HG03175 (cell line): Measurements from ENCODE around the gene UBR3.
"Not testable (repeated sequence)": the region's sequence is repeated elsewhere in the genome, so short reads cannot be mapped to it uniquely, and the experiment has no call there.

Experiments used
- ATAC-seq: cut with Tn5 transposase; IDR thresholded peaks from one replicate; pipeline ENCODE4 v1.9.1; 2021; ENCODE audit warnings: mild to moderate bottlenecking, moderate library complexity; ENCODE audit not compliant: unreplicated experiment

The UBR3 gene

DNA sequence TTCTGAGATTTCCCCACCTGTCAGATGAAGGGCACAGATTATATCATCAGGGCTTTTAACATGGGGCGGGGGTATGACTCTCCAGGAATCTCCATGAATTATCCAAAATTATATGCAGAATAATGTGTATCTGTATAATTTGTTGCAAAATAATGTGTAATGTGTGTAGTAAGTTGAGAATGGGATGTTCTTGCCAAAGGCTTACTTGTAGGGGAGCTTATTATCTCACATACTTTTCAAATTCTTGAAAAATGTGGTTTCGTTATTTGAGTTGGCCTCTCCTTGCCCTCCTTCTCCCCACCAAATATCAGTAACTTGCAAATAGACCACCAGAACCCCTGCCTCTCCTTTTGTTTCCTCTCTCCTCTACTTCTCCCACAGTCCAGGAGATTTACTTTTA, 35.6 kb downstream of the UBR3 start:
- no peak for ATAC-seq

GRCh38 chr2:169865492-169865891, 38.2 kb downstream of the UBR3 start:
- ATAC-seq: no peak

DNA sequence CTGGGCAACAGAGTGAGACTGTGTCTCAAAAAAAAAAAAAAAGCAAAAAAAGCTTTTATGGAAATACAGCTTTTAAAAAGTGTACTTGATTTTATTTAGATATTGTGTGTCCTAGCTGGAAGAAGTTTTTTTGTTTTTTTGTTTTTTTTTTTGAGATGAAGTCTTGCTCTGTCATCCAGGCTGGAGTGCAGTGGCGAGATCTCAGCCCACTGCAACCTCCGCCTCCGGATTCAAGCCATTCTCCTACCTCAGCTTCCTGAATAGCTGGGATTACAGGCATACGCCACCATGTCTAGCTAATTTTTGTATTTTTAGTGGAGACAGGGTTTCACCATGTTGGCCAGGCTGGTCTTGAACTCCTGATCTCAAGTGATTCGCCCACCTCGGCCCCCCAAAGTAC, 39.0 kb downstream of the UBR3 start:
- ATAC-seq: not testable (repeated sequence)

DNA sequence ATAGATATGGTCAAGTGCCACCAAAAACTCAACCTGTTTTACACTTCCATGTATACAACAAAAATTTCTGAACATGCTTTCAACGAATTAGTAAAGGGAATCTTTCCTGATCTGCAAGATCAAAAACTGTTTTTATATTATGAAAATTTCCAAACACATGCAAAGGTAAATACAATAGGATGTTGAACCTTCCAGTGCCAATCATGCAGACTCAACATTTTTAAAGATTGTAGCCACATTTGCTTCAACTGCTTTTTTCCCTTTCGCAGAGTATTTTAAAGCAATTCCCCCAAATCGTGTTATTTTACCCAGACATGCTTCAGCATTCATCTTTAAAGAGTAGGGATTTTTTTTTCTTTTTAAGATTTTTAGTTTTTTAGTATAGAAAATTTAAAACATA, 40.3 kb downstream of the UBR3 start:
- ATAC-seq: no peak

DNA sequence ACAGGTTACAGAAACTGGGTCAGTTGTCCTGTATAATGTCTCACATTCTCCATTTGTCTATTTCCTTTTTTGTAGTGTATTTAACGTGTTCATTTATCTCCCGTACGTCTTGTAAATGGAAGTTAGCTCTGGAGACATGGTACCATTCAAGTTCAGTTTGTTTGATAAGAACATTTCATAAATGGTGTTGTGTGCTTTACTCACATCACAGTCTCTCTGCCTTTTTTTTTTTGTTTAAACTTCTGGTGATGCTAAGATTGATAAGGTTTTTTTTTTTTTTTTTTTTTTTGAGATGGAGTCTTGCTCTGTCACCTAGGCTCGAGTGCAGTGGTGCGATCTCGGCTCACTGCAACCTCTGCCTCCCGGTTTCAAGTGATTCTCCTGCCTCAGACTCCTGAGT, 41.7 kb downstream of the UBR3 start:
- no peak for ATAC-seq

DNA sequence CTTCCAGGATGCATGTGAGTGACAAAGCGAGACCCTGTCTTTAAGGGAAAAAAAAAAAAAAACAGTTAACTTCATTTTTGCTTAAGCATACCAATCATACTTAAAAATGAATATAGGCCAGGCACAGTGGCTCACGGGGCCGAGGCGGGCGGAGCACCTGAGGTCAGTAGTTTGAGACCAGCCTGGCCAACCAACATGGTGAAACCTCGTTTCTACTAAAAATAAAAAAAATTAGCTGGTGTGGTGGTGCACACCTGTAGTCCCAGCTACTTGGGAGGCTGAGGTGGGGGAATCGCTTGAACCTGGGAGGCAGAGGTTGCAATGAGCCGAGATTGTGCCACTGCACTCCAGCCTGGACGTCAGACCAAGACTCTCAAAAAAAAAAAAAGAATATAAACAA, 44.1 kb downstream of the UBR3 start:
- ATAC-seq: not testable (repeated sequence)

GRCh38 chr2:169871994-169872393, 44.7 kb downstream of the UBR3 start:
- no peak for ATAC-seq

- ATAC-seq: no peak
Measured at GRCh38 chr2:169877398-169877797, 50.1 kb downstream of the UBR3 start.

DNA sequence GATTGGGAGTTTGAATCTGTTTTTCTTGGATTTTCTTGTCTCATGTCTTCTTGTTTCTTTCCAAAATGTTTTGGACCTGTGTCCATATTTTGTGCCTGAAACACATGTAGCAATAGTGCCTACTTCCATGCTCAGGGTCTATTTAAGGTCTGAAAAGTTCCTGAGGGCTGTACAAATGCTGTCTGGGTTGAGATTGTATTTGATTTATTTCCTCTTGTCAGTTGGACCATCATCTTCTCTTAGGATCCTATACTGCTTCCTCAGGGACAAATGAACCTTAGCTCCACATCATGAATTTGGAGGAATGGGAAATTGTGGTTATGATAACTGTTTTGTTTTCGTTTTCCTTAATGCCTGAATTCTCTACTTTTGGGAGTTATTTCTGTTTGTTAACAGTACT, 59.9 kb downstream of the UBR3 start:
- no peak for ATAC-seq

DNA sequence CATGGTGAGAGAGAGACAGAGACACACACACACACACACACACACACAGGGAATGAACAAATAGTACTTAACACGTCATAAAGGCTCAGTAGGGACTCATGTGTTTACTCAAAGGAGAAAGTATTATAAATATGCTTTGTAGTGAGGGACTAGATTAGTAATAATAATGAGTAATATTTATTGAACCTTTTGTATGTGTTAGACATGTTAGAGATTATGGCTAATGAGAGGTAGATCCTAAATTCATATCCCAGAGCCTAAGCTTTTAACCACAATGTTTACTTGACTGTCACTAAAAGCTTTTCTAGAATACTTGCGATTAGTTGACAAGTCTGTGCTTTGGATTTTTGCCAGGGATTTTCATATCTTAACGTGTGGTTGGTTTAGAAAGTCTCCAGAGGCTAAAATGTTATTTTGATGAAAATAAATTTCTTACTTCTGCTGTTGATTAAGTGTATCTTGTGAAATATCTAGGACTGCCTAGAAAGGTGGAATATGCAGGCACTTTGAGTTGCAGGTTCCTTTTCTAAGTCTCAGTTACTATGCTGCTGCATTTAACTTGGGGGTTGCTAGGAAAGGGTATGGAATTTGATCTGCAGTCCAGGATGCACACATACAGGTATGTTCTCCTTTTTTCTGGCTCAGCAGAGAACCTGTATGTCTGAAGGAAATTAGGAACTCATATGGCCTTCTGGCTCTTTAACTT, 64.5 kb downstream of the UBR3 start:
- no peak for ATAC-seq

GRCh38 chr2:169892951-169893350, 65.7 kb downstream of the UBR3 start:
- ATAC-seq: no peak

DNA sequence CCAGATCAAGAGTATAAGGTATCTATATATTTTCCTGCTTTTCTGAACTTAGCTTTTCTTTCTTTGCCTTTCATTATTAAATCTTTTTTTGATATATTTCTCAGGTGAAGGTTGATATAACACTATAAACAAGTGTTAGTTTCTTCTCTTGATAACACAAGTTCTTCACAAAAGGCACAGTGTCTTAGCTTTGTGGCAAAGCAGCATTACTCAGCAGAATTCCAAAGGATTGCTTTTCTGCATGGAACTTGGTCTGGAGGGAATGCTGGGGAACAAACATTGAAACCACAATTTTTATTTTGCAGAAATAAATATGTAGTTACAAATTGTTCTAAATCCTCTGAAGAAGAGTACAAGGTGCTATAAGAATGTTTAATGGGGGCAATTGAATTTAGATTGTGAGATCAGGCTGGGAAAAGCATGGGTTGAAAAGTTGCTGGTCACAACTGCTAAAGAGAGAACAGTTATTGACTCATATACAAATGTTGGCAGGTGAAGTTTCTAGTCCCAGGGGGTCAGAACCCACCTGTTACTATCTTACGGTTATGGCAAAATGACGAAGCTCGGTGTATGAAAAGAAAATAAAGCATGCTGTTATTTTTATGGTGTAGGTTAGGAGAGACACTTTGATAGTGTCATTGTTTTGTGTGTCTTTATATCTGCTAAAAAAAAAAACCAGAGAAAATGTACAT, 68.2 kb downstream of the UBR3 start:
- ATAC-seq: no peak

- ATAC-seq: no peak
Measured at GRCh38 chr2:169897834-169898233, 70.6 kb downstream of the UBR3 start.

GRCh38 chr2:169900103-169900502, 72.8 kb downstream of the UBR3 start:
- not testable (repeated sequence) for ATAC-seq

GRCh38 chr2:169900686-169901085, 73.4 kb downstream of the UBR3 start:
- ATAC-seq: no peak

GRCh38 chr2:169906731-169907130, 79.5 kb downstream of the UBR3 start:
- ATAC-seq: no peak

DNA sequence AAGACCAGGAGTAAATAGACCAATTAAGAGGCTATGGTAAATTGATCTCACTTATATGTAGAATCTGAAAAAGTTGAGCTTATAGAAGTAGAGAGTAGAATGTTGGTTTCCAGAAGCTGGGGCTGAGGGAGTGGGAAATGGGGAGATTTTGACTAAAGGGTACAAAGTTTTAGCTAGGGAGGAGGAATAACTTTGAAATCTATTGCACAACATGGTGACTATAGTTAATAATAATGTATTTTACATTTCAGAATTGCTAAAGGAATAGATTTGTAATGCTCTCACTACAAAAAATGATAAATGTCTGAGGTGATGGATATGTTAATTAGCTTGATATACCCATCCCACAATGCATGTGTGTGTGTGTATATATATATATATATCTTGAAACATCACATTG, 82.1 kb downstream of the UBR3 start:
- ATAC-seq: no peak

- no peak for ATAC-seq
Measured at GRCh38 chr2:169910109-169910799, 83.0 kb downstream of the UBR3 start.

GRCh38 chr2:169911119-169911518, 83.9 kb downstream of the UBR3 start:
- ATAC-seq: no peak

DNA sequence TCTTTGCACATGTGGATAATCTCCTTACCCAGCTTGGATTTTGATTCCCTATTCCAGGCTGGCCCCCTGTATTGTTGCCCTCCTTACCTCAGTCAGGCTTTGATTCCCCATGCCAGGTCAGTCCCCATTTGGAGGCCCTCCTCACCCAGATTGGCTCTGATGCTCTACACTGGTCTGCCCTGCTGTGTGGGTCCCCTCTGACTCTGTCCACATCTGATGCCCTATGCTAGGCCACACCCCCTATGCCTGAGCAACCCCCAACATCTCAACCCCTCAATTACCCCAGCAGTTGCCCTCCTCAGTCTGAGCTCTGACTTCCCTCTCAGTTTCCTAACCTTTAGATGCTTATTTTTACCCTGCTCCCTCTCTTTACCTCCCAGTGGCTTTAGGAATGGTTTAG, 89.4 kb downstream of the UBR3 start:
- ATAC-seq: no peak

DNA sequence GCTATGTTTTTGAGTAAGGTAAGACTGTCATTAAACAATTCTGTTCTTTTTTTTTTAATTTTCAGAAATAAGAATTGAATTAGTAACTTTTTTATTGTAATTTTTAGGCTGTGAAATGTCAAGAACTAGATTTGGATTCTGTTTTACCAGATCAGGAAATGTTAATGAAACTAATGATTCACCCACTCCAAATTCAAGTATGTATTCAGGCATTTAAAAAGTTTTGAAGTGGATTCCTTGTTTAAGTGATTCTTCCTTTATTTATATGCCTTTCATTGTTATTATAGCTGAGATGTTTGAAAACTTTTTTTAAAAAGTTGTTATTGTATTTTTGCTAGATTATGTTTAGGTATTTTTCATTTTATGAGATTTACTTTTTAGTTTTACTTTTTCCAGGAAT, 96.7 kb downstream of the UBR3 start:
- no peak for ATAC-seq

GRCh38 chr2:169925968-169926367, 98.7 kb downstream of the UBR3 start:
- ATAC-seq: no peak
